B cell (primary cell): Measurements from ENCODE around the gene MBP. TPM values are rescaled to one million over a fixed set of nuclear protein-coding genes. Genes with fewer than 3 reads are reported as not detected.

Source experiments
- ATAC-seq: fragments of 200-7000 bp; cut with Tn5 transposase; one replicate; pipeline ENCODE4 v1.10.0; 2021; ENCODE audit warnings: low read depth, mild to moderate bottlenecking, moderate number of reproducible peaks, moderate library complexity
- CTCF ChIA-PET: fragments of 350-600 bp; sonication (Branson Sonifier 250); formaldehyde crosslinking; loops from one replicate; lab custom pipeline; 2021; ENCODE audit warnings: antibody characterized with exemption, inconsistent platforms; lab: Charles Lee
- POLR2A ChIA-PET: fragments of 350-600 bp; sonication (Branson Sonifier 250); formaldehyde crosslinking; loops from one replicate; lab custom pipeline; 2021; ENCODE audit warnings: antibody characterized with exemption; lab: Charles Lee
- DNase-seq: peaks from one replicate; pipeline ENCODE4 v3.0.0; 2013
- H2AFZ ChIP-seq: 2 replicates; pipeline ENCODE4 v1.6.1; 2012; ENCODE audit warnings: mild to moderate bottlenecking, low read depth, low read length; ENCODE audit not compliant: insufficient read depth, poor library complexity, severe bottlenecking
- H3K27ac ChIP-seq, 2 donors: 1 replicate in 1 of 2; 2 replicates in 1 of 2; pipeline ENCODE4 v1.5.1; 2012 to 2013; ENCODE audit warnings: low read length in 2 of 2, mild to moderate bottlenecking in 2 of 2, moderate library complexity in 1 of 2
- H3K27me3 ChIP-seq, 4 experiments: fragments of 200-600 bp in 1 of 4; sonication (generic) in 1 of 4; replicated peaks in 1 of 4; 1 replicate in 2 of 4; 2 replicates in 2 of 4; pipeline versions ENCODE4 v1.6.1 to v1.7.0; 2013 to 2016; ENCODE audit warnings: low read length in 3 of 4, mild to moderate bottlenecking in 2 of 4, mixed read lengths in 1 of 4, moderate library complexity in 1 of 4; ENCODE audit not compliant: insufficient read depth in 4 of 4, control insufficient read depth in 3 of 4; ENCODE audit errors: control extremely low read depth in 1 of 4
- H3K36me3 ChIP-seq, 2 experiments: replicated peaks in 1 of 2; 1 replicate in 1 of 2; 2 replicates in 1 of 2; pipeline versions ENCODE4 v1.6.1 to v1.7.1; 2013; ENCODE audit warnings: low read length in 1 of 2; ENCODE audit not compliant: insufficient read depth in 2 of 2, control insufficient read depth in 1 of 2; ENCODE audit errors: control extremely low read depth in 1 of 2, extremely low read depth in 1 of 2
- H3K4me1 ChIP-seq, 2 donors: fragments of 200-600 bp in 1 of 2; sonication (generic) in 1 of 2; 1 replicate in 1 of 2; 2 replicates in 1 of 2; pipeline versions ENCODE4 v1.5.1 to v1.6.1; 2013 to 2017; ENCODE audit warnings: low read length in 2 of 2; ENCODE audit not compliant: control insufficient read depth in 2 of 2, insufficient read depth in 2 of 2
- H3K4me2 ChIP-seq: replicated peaks from 2 replicates; pipeline ENCODE3; 2012; ENCODE audit warnings: mild to moderate bottlenecking, low read depth, low read length; ENCODE audit not compliant: poor library complexity, severe bottlenecking
- H3K4me3 ChIP-seq, 5 experiments: fragments of 200-600 bp in 1 of 5; sonication (generic) in 1 of 5; 1 replicate in 3 of 5; 2 replicates in 2 of 5; pipeline versions ENCODE4 v1.5.1 to v1.7.0; 2011 to 2016; ENCODE audit warnings: low read length in 4 of 5, mild to moderate bottlenecking in 4 of 5, low read depth in 2 of 5, control low read depth in 1 of 5, moderate library complexity in 1 of 5; ENCODE audit not compliant: insufficient read depth in 1 of 5; ENCODE audit errors: control extremely low read depth in 1 of 5, extremely low read depth in 1 of 5
- H3K79me2 ChIP-seq: fragments of 200-600 bp; sonication (generic); one replicate; pipeline ENCODE4 v1.6.0; 2016; ENCODE audit warnings: low read length; ENCODE audit not compliant: control insufficient read depth, insufficient read depth
- H3K9ac ChIP-seq: fragments of 200-600 bp; sonication (generic); 2 replicates; pipeline ENCODE4 v1.6.1; 2017; ENCODE audit warnings: mild to moderate bottlenecking, low read length, moderate library complexity
- H3K9me3 ChIP-seq, 3 donors: one replicate each; pipeline versions ENCODE4 v1.6.1 to v1.7.1; 2013; ENCODE audit warnings: low read length in 2 of 3; ENCODE audit not compliant: control insufficient read depth in 2 of 3, insufficient read depth in 1 of 3; ENCODE audit errors: control extremely low read depth in 1 of 3
- H4K20me1 ChIP-seq: 2 replicates; pipeline ENCODE4 v1.6.0; 2012; ENCODE audit warnings: mild to moderate bottlenecking, low read length; ENCODE audit not compliant: insufficient read depth, control insufficient read depth, poor library complexity, severe bottlenecking
- H3K27ac Mint-ChIP-seq: one replicate; pipeline ENCODE4 v1.8.0; 2021; ENCODE audit warnings: mixed read lengths
- H3K27me3 Mint-ChIP-seq: one replicate; pipeline ENCODE4 v1.8.0; 2021; ENCODE audit warnings: mixed read lengths
- H3K4me1 Mint-ChIP-seq: one replicate; pipeline ENCODE4 v1.8.0; 2021; ENCODE audit warnings: mixed read lengths
- H3K4me3 Mint-ChIP-seq: one replicate; pipeline ENCODE4 v1.8.0; 2021; ENCODE audit warnings: mixed read lengths
- H3K9me3 Mint-ChIP-seq: one replicate; pipeline ENCODE4 v1.8.0; 2022; ENCODE audit warnings: mixed read lengths; ENCODE audit not compliant: insufficient read depth
- EZH2 ChIP-seq: IDR thresholded peaks from 2 replicates; pipeline ENCODE4 v1.6.1; 2012; ENCODE audit warnings: borderline replicate concordance, low read depth, mild to moderate bottlenecking, moderate library complexity, low read length; ENCODE audit not compliant: insufficient read depth, poor library complexity, severe bottlenecking
- WGBS: methylation state at CpG from one replicate; pipeline ENCODE4 v1.1.5; 2013; ENCODE audit warnings: missing lambda C conversion rate; ENCODE audit not compliant: insufficient coverage; 5-methylcytosine and 5-hydroxymethylcytosine counted together
- intact Hi-C: fragments of 100-400 bp; cut with micrococcal nuclease; formaldehyde crosslinking; loops from one replicate; pipeline ENCODE4 v1.10.0; 2022
- polyA plus RNA-seq: library from polyadenylated mRNA; depleted of rRNA; stranded (reverse); fragments of >200 nt; gene quantifications from 2 replicates; pipeline ENCODE4 v1.2.3, GENCODE V29; 2012
- total RNA-seq, 2 donors: library from RNA; stranded (reverse); fragments of 120-200 nt in 1 of 2; gene quantifications; 1 replicate in 1 of 2; 2 replicates in 1 of 2; pipeline versions ENCODE4 v1.2.3 to v1.2.4, GENCODE V29; 2013 to 2022
- TF ChIP-seq, protein P1 (sequence below): fragments of 200-600 bp; IDR thresholded peaks from one replicate; pipeline ENCODE4 v1.8.0; 2022; ENCODE audit warnings: antibody characterized with exemption, mild to moderate bottlenecking

Gene MBP
- total and polyA plus RNA-seq, 2 donors (not counting 1 experiment from before 2014, with no cell fraction given), result 30.1 to 192 TPM

- TF ChIP-seq EZH2, result no peak
- TF ChIP-seq, protein P1, sequence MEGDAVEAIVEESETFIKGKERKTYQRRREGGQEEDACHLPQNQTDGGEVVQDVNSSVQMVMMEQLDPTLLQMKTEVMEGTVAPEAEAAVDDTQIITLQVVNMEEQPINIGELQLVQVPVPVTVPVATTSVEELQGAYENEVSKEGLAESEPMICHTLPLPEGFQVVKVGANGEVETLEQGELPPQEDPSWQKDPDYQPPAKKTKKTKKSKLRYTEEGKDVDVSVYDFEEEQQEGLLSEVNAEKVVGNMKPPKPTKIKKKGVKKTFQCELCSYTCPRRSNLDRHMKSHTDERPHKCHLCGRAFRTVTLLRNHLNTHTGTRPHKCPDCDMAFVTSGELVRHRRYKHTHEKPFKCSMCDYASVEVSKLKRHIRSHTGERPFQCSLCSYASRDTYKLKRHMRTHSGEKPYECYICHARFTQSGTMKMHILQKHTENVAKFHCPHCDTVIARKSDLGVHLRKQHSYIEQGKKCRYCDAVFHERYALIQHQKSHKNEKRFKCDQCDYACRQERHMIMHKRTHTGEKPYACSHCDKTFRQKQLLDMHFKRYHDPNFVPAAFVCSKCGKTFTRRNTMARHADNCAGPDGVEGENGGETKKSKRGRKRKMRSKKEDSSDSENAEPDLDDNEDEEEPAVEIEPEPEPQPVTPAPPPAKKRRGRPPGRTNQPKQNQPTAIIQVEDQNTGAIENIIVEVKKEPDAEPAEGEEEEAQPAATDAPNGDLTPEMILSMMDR, result no peak
- DNase-seq (no peak), ATAC-seq (no peak)
- no peaks in the 10 kb centered on the region for H3K27me3 ChIP-seq
- CTCF ChIA-PET, result interaction anchor here (0.6 to 4.2 kb wide), 11 partner anchors 11 to 136 kb away, joined by 3 to 16 read pairs (median 5); no protein-coding TSS in a partner anchor
- POLR2A ChIA-PET, result interaction anchor here (0.9 to 4.6 kb wide), 9 partner anchors 9 to 101 kb away, joined by 3 to 30 read pairs (median 4); no protein-coding TSS in a partner anchor
- H3K79me2 ChIP-seq, result peaks cover 39% of the 10 kb centered on the region
- Mint-ChIP-seq H3K27ac (peak overlapping the region; percentile 93), H3K27me3 (no peaks in the 10 kb centered on the region), H3K9me3 (no peaks in the 10 kb centered on the region), H3K4me1 (peaks cover 48% of the 10 kb centered on the region), H3K4me3 (peak overlapping the region; percentile 87)
- intact Hi-C loops, result loop anchor here (1.0 to 5.0 kb wide), 6 partner anchors 14 to 311 kb away; partner anchors contain the start of gene ZNF236
- peak overlapping the region; percentile 82 for H3K9ac ChIP-seq
- peak overlapping the region in 4 of 5 experiments; percentile 31 to 90 (median 72) for H3K4me3 ChIP-seq
- H3K4me2 ChIP-seq, result peak overlapping the region; percentile 91
- peaks cover 8% of the 10 kb centered on the region for H4K20me1 ChIP-seq
- 31% methylated on average over 41 of the region's 44 CpGs for WGBS
- H2AFZ ChIP-seq, result peak overlapping the region; percentile 79
- H3K36me3 ChIP-seq, result no peaks in the 10 kb centered on the region
- H3K9me3 ChIP-seq, result peaks cover 0 to 3% (median 0%) of the 10 kb centered on the region in 3 donors
- H3K4me1 ChIP-seq, result peaks cover 37 to 46% of the 10 kb centered on the region in 2 donors
- H3K27ac ChIP-seq, result peak overlapping the region in 1 of 2 donors; percentile 88
Observed at GRCh38 chr18:77133051-77133834, 660 bp upstream of the MBP start.
